HepG2 (cell line): ENCODE measurements around the gene KIF1B. TPM values are rescaled to one million over a fixed set of nuclear protein-coding genes. Genes with fewer than 3 reads are reported as not detected.

Source experiments
- ATF1 ChIP-seq: IDR thresholded peaks from 2 replicates; pipeline ENCODE4 v1.6.1; 2016; ENCODE audit warnings: mild to moderate bottlenecking, control low read depth
- CREM ChIP-seq, 2 experiments: sonication (generic) in 1 of 2; formaldehyde crosslinking in 1 of 2; IDR thresholded peaks; 2 replicates each; pipeline versions ENCODE4 v1.4.0 to v1.6.1; 2016 to 2020; ENCODE audit warnings: antibody characterized with exemption in 1 of 2, mild to moderate bottlenecking in 1 of 2, missing genetic modification reagents in 1 of 2
- DMAP1 ChIP-seq: IDR thresholded peaks from 2 replicates; pipeline ENCODE4 v1.6.1; 2016
- DR1 ChIP-seq: sonication (generic); formaldehyde crosslinking; IDR thresholded peaks from 2 replicates; pipeline ENCODE4 v1.8.0; 2021; ENCODE audit warnings: mild to moderate bottlenecking, missing genetic modification reagents, inconsistent platforms
- ETV6 ChIP-seq: sonication (generic); formaldehyde crosslinking; conservative IDR thresholded peaks from 2 replicates; pipeline ENCODE4 v1.4.0; 2020; ENCODE audit warnings: missing genetic modification reagents
- FOXK2 ChIP-seq: fragments of 450-650 bp; IDR thresholded peaks from 2 replicates; pipeline ENCODE4 v1.6.1; 2016
- HDAC2 ChIP-seq: sonication (generic); formaldehyde crosslinking; IDR thresholded peaks from 2 replicates; pipeline ENCODE4 v1.4.0; 2020; ENCODE audit warnings: missing genetic modification reagents
- MATR3 ChIP-seq: sonication (generic); formaldehyde crosslinking; IDR thresholded peaks from 2 replicates; pipeline ENCODE4 v1.4.0; 2020; ENCODE audit warnings: missing genetic modification reagents
- MTF2 ChIP-seq: sonication (generic); formaldehyde crosslinking; IDR thresholded peaks from 2 replicates; pipeline ENCODE4 v1.5.0; 2020; ENCODE audit warnings: missing genetic modification reagents, borderline replicate concordance
- RXRB ChIP-seq: IDR thresholded peaks from 2 replicates; pipeline ENCODE4 v1.6.1; 2016; ENCODE audit warnings: borderline replicate concordance, missing genetic modification reagents, missing compliant biosample characterization
- ZBTB20 ChIP-seq: sonication (generic); formaldehyde crosslinking; IDR thresholded peaks from 2 replicates; pipeline ENCODE4 v1.8.1; 2023; ENCODE audit warnings: missing genetic modification reagents, low read depth, mild to moderate bottlenecking, borderline replicate concordance
- ZNF558 ChIP-seq: sonication (generic); formaldehyde crosslinking; IDR thresholded peaks from 2 replicates; pipeline ENCODE4 v1.9.0; 2022; ENCODE audit warnings: mild to moderate bottlenecking, missing genetic modification reagents, borderline replicate concordance
- ZNF589 ChIP-seq: sonication (generic); formaldehyde crosslinking; conservative IDR thresholded peaks from 2 replicates; pipeline ENCODE4 v1.8.0; 2022; ENCODE audit warnings: mild to moderate bottlenecking, moderate library complexity, missing genetic modification reagents
- ZNF660 ChIP-seq: sonication (generic); formaldehyde crosslinking; IDR thresholded peaks from 2 replicates; pipeline ENCODE4 v1.5.1; 2020; ENCODE audit warnings: mild to moderate bottlenecking, low read depth, missing genetic modification reagents, borderline replicate concordance
- ZNF883 ChIP-seq: sonication (generic); formaldehyde crosslinking; IDR thresholded peaks from 2 replicates; pipeline ENCODE4 v1.5.1; 2020; ENCODE audit warnings: mild to moderate bottlenecking, missing genetic modification reagents; ENCODE audit errors: not compliant biosample characterization
- polyA plus RNA-seq, 8 experiments: library from polyadenylated mRNA; depleted of rRNA in 3 of 8; stranded (reverse) in 7 of 8; unstranded in 1 of 8; fragments of >200 nt; fragmentation: Illumina TruSeq in 4 of 8; extraction: Trizol in 4 of 8; gene quantifications; 2 replicates each; pipeline versions ENCODE4 v1.2.1 to v1.2.3, GENCODE V29; 2011 to 2016; ENCODE audit warnings: low read depth in 4 of 8, missing spikeins in 1 of 8, mixed read lengths in 1 of 8; ENCODE audit not compliant: insufficient read depth in 1 of 8
- total RNA-seq, 5 experiments: library from RNA; depleted of rRNA; stranded (reverse); fragments of >200 nt; fragmentation: Illumina TruSeq; extraction: Trizol; gene quantifications; 2 replicates each; pipeline ENCODE4 v1.2.3, GENCODE V29; 2016; ENCODE audit warnings: low read depth in 1 of 5
- TF ChIP-seq, protein P1 (sequence below): sonication (generic); formaldehyde crosslinking; IDR thresholded peaks from 2 replicates; pipeline ENCODE4 v1.4.0; 2020; ENCODE audit warnings: missing genetic modification reagents
- TF ChIP-seq, protein P2 (sequence below): sonication (generic); formaldehyde crosslinking; IDR thresholded peaks from 2 replicates; pipeline ENCODE4 v1.4.0; 2020; ENCODE audit warnings: mild to moderate bottlenecking, missing genetic modification reagents
- TF ChIP-seq, protein P3 (sequence below): sonication (generic); formaldehyde crosslinking; IDR thresholded peaks from 2 replicates; pipeline ENCODE4 v1.5.0; 2020; ENCODE audit warnings: mild to moderate bottlenecking, low read depth, missing genetic modification reagents, borderline replicate concordance
- TF ChIP-seq, protein P4 (sequence below): IDR thresholded peaks from 2 replicates; pipeline ENCODE4 v1.6.1; 2012; ENCODE audit warnings: low read depth, low read length, improper control_type of control experiment

KIF1B gene
- total and polyA plus RNA-seq, 2 of the 13 experiments (the other 11 are each of a cell fraction or from before 2014, with no cell fraction given): 26.7 to 32.5 TPM

DNA sequence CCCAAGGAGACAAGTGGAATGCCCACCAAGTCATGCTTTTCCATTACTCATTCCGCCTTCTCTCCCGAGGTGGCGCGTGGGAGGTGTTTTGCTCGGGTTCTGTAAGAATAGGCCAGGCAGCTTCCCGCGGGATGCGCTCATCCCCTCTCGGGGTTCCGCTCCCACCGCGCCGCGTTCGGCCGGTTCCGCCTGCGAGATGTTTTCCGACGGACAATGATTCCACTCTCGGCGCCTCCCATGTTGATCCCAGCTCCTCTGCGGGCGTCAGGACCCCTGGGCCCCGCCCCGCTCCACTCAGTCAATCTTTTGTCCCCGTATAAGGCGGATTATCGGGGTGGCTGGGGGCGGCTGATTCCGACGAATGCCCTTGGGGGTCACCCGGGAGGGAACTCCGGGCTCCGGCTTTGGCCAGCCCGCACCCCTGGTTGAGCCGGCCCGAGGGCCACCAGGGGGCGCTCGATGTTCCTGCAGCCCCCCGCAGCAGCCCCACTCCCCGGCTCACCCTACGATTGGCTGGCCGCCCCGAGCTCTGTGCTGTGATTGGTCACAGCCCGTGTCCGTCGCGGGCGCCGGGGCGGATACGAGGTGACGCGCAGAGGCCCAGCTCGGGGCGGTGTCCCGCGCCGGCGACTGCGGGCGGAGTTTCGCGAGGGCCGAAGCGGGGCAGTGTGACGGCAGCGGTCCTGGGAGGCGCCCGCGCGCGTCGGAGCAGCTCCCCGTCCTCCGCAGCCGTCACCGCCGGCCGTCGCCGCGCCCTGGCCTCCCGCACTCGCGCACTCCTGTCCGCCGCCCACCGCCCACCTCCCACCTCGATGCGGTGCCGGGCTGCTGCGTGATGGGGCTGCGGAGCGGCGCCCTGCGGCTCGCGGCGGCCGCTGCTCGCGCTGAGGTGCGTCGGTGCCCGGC, at the start of gene KIF1B (continued):
- TF ChIP-seq, protein P1, sequence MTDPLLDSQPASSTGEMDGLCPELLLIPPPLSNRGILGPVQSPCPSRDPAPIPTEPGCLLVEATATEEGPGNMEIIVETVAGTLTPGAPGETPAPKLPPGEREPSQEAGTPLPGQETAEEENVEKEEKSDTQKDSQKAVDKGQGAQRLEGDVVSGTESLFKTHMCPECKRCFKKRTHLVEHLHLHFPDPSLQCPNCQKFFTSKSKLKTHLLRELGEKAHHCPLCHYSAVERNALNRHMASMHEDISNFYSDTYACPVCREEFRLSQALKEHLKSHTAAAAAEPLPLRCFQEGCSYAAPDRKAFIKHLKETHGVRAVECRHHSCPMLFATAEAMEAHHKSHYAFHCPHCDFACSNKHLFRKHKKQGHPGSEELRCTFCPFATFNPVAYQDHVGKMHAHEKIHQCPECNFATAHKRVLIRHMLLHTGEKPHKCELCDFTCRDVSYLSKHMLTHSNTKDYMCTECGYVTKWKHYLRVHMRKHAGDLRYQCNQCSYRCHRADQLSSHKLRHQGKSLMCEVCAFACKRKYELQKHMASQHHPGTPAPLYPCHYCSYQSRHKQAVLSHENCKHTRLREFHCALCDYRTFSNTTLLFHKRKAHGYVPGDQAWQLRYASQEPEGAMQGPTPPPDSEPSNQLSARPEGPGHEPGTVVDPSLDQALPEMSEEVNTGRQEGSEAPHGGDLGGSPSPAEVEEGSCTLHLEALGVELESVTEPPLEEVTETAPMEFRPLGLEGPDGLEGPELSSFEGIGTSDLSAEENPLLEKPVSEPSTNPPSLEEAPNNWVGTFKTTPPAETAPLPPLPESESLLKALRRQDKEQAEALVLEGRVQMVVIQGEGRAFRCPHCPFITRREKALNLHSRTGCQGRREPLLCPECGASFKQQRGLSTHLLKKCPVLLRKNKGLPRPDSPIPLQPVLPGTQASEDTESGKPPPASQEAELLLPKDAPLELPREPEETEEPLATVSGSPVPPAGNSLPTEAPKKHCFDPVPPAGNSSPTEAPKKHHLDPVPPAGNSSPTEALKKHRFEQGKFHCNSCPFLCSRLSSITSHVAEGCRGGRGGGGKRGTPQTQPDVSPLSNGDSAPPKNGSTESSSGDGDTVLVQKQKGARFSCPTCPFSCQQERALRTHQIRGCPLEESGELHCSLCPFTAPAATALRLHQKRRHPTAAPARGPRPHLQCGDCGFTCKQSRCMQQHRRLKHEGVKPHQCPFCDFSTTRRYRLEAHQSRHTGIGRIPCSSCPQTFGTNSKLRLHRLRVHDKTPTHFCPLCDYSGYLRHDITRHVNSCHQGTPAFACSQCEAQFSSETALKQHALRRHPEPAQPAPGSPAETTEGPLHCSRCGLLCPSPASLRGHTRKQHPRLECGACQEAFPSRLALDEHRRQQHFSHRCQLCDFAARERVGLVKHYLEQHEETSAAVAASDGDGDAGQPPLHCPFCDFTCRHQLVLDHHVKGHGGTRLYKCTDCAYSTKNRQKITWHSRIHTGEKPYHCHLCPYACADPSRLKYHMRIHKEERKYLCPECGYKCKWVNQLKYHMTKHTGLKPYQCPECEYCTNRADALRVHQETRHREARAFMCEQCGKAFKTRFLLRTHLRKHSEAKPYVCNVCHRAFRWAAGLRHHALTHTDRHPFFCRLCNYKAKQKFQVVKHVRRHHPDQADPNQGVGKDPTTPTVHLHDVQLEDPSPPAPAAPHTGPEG (CRISPR knock-in tag): peak; percentile 96
- TF ChIP-seq ATF1 (CRISPR knock-in tag) (peak; percentile 85), ZBTB20 (CRISPR knock-in tag) (peak; percentile 50; the same call in 1 of the 2 replicates), MTF2 (CRISPR knock-in tag) (peak; percentile 73; the same call in 1 of the 2 replicates), MATR3 (CRISPR knock-in tag) (no peak), ZNF558 (no peak), ZNF883 (peak; percentile 93), FOXK2 (no peak), ETV6 (no peak), CREM (IDR thresholded peaks at IDR 0.05) (peak; percentile 68; the same call in 1 of the 2 replicates), CREM (CRISPR knock-in tag; IDR thresholded peaks at IDR 0.05) (peak; percentile 58; the same call in 1 of the 2 replicates), DR1 (CRISPR knock-in tag) (peak; percentile 65), DMAP1 (CRISPR knock-in tag) (peak; percentile 73), RXRB (CRISPR knock-in tag) (peak; percentile 57; the same call in 1 of the 2 replicates), ZNF660 (CRISPR knock-in tag) (no peak), ZNF589 (CRISPR knock-in tag) (no peak), HDAC2 (CRISPR knock-in tag) (no peak)
- TF ChIP-seq, protein P2, sequence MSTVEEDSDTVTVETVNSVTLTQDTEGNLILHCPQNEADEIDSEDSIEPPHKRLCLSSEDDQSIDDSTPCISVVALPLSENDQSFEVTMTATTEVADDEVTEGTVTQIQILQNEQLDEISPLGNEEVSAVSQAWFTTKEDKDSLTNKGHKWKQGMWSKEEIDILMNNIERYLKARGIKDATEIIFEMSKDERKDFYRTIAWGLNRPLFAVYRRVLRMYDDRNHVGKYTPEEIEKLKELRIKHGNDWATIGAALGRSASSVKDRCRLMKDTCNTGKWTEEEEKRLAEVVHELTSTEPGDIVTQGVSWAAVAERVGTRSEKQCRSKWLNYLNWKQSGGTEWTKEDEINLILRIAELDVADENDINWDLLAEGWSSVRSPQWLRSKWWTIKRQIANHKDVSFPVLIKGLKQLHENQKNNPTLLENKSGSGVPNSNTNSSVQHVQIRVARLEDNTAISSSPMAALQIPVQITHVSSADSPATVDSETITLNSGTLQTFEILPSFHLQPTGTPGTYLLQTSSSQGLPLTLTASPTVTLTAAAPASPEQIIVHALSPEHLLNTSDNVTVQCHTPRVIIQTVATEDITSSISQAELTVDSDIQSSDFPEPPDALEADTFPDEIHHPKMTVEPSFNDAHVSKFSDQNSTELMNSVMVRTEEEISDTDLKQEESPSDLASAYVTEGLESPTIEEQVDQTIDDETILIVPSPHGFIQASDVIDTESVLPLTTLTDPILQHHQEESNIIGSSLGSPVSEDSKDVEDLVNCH: no peak
- TF ChIP-seq, protein P3, sequence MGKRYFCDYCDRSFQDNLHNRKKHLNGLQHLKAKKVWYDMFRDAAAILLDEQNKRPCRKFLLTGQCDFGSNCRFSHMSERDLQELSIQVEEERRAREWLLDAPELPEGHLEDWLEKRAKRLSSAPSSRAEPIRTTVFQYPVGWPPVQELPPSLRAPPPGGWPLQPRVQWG (CRISPR knock-in tag): no peak
- TF ChIP-seq, protein P4, sequence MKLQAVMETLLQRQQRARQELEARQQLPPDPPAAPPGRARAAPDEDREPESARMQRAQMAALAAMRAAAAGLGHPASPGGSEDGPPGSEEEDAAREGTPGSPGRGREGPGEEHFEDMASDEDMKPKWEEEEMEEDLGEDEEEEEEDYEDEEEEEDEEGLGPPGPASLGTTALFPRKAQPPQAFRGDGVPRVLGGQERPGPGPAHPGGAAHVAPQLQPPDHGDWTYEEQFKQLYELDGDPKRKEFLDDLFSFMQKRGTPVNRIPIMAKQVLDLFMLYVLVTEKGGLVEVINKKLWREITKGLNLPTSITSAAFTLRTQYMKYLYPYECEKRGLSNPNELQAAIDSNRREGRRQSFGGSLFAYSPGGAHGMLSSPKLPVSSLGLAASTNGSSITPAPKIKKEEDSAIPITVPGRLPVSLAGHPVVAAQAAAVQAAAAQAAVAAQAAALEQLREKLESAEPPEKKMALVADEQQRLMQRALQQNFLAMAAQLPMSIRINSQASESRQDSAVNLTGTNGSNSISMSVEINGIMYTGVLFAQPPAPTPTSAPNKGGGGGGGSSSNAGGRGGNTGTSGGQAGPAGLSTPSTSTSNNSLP: no peak
